ENCODE results near the gene SLC34A3. TPM values are rescaled to one million over a fixed set of nuclear protein-coding genes. Genes with fewer than 3 reads are reported as not detected.

SLC34A3 gene
- total and polyA plus RNA-seq, 2 of the 8 experiments (the other 6 are each of a cell fraction or from before 2014, with no cell fraction given): 0.08 TPM; not detected in 1

DNA sequence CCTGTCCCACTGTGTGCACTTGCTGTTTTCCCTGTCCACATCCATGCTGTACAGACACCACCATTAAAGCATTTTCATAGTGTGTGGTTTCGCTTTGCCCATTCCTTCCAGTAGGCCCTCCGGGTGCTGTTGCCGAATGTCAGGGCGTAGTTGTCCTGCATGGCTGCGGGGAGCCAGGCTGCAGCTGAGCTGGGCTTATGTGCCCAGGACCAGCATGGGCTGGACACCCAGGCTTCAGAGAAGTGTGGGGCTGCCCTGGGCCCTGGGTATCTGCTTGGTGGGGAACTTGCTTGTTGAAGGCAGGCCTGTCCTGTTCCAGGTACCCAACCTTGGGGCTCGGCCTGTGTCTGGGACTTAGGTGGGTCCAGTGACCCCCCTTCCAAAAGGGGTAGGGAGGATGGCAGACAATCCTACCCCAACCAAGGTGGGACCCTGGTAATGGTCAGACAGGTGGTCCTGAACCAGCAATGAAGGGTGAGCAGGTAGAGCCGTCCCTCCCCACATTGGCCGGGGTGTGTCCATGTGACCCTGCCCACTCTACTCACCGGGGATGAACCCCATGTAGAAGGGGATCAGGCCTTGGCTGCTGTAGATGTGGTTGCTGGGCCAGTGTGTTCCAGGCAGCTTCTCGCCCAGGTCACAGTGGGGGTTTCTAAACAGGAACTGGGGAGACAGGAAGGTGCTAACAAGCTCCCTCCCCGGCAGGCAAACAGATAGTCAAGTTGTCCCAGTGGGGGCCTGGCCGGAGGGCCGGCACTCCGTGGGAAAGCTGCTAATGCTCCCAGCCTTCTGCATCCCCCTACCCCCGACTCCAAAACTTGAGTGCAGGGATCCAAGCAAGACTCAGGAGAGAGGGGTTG, 13.2 kb downstream of the SLC34A3 start (continued):
- TF ChIP-seq, protein P1, sequence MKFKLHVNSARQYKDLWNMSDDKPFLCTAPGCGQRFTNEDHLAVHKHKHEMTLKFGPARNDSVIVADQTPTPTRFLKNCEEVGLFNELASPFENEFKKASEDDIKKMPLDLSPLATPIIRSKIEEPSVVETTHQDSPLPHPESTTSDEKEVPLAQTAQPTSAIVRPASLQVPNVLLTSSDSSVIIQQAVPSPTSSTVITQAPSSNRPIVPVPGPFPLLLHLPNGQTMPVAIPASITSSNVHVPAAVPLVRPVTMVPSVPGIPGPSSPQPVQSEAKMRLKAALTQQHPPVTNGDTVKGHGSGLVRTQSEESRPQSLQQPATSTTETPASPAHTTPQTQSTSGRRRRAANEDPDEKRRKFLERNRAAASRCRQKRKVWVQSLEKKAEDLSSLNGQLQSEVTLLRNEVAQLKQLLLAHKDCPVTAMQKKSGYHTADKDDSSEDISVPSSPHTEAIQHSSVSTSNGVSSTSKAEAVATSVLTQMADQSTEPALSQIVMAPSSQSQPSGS (IDR thresholded peaks at IDR 0.05; ENCODE audit: low read length): peak; percentile 65; the same call in 1 of the 2 replicates
- TF ChIP-seq JUND (IDR thresholded peaks at IDR 0.05; ENCODE audit: low read length) (no peak), JUN (IDR thresholded peaks at IDR 0.05; ENCODE audit: low read depth, low read length) (no peak), KDM5A (IDR thresholded peaks at IDR 0.05; ENCODE audit: low read length) (no peak), YY1 (IDR thresholded peaks at IDR 0.05; ENCODE audit: low read depth, low read length) (no peak), POLR2A (IDR thresholded peaks at IDR 0.05; ENCODE audit: control extremely low read depth in 1 of 2, low read depth in 2 of 2, low read length in 2 of 2) (peak in 1 of 2 experiments; percentile 64; a peak in 1 of 3 replicates), SIX5 (IDR thresholded peaks at IDR 0.05; ENCODE audit: low read depth, low read length) (no peak), KDM1A (IDR thresholded peaks at IDR 0.05; ENCODE audit: borderline replicate concordance, low read length) (no peak), KDM4A (IDR thresholded peaks at IDR 0.05; ENCODE audit: low read depth, low read length, severe bottlenecking) (no peak), GABPA (IDR thresholded peaks at IDR 0.05; ENCODE audit: borderline replicate concordance, insufficient read depth, low read length) (no peak), SUZ12 (IDR thresholded peaks at IDR 0.05; ENCODE audit: low read length) (no peak), TAF7 (optimal IDR thresholded peaks at IDR 0.05; ENCODE audit: borderline replicate concordance, low read depth, low read length) (no peak), PHF8 (conservative IDR thresholded peaks at IDR 0.05; ENCODE audit: low read depth, low read length) (no peak), HDAC6 (IDR thresholded peaks at IDR 0.05; ENCODE audit: low read depth, low read length) (no peak), NANOG (IDR thresholded peaks at IDR 0.05; ENCODE audit: insufficient read depth, low read depth, low read length, poor library complexity, severe bottlenecking) (no peak), EGR1 (IDR thresholded peaks at IDR 0.05; ENCODE audit: borderline replicate concordance, low read depth, low read length) (no peak), ASH2L (IDR thresholded peaks at IDR 0.05; ENCODE audit: low read length) (no peak)
- TF ChIP-seq, protein P2, sequence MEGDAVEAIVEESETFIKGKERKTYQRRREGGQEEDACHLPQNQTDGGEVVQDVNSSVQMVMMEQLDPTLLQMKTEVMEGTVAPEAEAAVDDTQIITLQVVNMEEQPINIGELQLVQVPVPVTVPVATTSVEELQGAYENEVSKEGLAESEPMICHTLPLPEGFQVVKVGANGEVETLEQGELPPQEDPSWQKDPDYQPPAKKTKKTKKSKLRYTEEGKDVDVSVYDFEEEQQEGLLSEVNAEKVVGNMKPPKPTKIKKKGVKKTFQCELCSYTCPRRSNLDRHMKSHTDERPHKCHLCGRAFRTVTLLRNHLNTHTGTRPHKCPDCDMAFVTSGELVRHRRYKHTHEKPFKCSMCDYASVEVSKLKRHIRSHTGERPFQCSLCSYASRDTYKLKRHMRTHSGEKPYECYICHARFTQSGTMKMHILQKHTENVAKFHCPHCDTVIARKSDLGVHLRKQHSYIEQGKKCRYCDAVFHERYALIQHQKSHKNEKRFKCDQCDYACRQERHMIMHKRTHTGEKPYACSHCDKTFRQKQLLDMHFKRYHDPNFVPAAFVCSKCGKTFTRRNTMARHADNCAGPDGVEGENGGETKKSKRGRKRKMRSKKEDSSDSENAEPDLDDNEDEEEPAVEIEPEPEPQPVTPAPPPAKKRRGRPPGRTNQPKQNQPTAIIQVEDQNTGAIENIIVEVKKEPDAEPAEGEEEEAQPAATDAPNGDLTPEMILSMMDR (IDR thresholded peaks at IDR 0.05; ENCODE audit: control extremely low read depth in 1 of 3, insufficient read depth in 1 of 3, low read depth in 1 of 3, low read length in 3 of 3): no peak
- TF ChIP-seq, protein P3, sequence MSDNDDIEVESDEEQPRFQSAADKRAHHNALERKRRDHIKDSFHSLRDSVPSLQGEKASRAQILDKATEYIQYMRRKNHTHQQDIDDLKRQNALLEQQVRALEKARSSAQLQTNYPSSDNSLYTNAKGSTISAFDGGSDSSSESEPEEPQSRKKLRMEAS (IDR thresholded peaks at IDR 0.05): no peak

Measured in H1 (cell line).